GM19463 (cell line): ENCODE results near the gene CPA1.
"Not testable (repeated sequence)": the region's sequence is repeated elsewhere in the genome, so short reads cannot be mapped to it uniquely, and the experiment has no call there.

Source experiments
- ATAC-seq: cut with Tn5 transposase; IDR thresholded peaks from one replicate; pipeline ENCODE4 v1.9.1; 2021; ENCODE audit warnings: mild to moderate bottlenecking, moderate library complexity; ENCODE audit not compliant: unreplicated experiment

Gene CPA1

GRCh38 chr7:130371046-130371445 is 9.2 kb upstream of the CPA1 start:
- ATAC-seq = no peak

- no peak for ATAC-seq
Measured at GRCh38 chr7:130372402-130373165, 7.7 kb upstream of the CPA1 start.

DNA sequence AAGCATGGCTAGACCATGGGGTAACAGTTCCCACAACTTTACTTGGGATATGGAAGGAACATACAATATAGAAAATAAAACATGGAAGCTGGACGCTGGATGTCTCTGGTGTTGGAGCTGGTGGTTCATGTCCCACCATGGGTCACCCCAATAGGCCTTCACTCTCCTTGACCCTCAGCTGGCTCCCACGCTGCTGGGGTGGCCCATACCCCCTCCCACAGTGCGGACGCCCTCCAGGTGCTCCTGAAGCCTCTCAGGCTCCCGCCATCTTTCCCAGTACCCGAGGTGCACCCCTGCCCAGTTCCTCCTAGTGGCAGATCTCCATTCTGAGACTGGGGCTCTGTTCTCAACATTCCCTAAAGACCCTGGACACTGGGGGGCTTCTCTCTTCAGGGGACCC is 5.8 kb upstream of the CPA1 start:
- no peak for ATAC-seq

DNA sequence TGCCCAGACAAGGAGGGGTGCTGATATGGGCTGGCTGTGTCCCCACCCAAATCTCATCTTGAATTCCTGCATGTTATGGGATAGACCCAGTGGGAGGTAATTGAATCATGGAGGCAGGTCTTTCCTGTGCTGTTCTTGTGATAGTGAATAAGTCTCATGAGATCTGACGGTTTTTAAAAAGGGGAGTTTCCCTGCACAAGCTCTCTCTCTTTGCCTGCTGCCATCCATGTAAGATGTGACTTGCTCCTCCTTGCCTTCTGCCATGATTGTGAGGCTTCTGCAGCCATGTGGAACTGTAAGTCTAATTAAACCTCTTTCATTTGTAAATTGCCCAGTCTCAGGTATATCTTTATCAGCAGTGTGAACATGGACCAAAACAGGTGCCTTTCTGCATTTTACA is 3.8 kb upstream of the CPA1 start:
- not testable (repeated sequence) for ATAC-seq

DNA sequence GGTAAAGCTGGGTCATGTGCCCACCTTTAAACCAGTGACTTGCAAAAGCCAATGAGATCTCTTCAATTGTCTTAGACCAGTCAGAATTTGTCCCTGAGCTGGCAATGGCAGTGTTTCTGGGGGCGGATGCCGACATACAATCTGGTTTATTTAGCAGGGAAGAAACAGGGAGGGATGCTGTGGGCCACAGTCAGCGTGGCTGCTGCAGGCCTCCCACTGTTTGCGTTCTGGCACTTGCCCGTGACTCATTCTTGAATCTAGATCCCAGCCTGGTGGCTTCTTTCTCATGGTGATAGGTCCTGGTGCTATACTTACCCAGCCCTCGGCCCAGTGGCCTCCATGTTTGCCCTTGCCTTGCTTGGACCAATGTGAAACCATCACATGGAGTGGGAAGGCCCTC is 3.1 kb upstream of the CPA1 start:
- ATAC-seq = no peak

- ATAC-seq = no peak
Measured at GRCh38 chr7:130379019-130379418, 1.3 kb upstream of the CPA1 start.

DNA sequence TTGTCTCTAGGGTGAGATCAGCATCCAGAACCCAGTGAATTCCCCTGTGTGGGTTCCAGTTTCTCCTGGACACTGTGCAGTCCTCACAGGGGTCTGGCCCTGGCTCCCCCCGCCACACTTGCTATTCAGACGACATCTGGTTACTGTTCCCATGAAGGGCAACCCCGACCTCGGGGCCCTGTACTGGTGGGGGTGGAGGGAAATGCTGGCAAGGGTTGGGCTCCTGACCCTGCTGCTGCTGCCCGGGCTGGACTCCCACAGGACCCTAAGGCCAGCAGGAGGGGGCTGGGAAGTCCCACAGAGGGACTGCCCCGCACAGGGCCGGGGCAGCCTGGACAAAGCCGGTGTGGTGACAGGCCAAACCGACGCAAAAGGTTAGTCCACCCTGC is 768 bp upstream of the CPA1 start:
- ATAC-seq = no peak

DNA sequence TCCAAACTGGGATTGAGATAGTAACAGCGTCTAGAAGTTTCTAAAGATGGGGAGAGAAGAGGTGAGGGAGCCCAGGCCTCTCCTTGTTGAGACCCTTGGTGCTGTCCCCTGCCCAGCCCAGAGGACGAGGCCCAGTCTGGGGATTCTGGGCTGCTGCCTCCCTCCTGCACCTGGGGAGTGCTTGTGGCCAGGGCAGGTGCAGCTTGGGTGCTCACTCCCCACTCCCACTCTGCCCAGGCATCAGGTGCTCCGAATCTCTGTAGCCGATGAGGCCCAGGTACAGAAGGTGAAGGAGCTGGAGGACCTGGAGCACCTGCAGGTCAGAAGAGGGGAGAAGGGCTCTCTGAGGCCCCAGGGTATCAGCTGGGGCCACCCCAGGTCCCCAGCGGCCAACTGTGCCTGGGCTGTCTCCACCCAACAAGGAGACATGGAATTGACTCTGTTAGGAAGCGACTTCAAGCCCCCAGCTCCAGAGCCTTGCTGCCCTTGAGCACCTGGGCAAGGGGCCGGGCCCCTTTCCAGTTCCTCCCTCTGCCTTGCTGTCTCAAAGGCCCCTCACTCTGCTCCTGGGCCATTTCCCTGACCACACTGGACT is 664 bp downstream of the CPA1 start:
- ATAC-seq = no peak

GRCh38 chr7:130381468-130382312 is 1.4 kb downstream of the CPA1 start:
- ATAC-seq = no peak

GRCh38 chr7:130383187-130383980 is 3.1 kb downstream of the CPA1 start:
- no peak for ATAC-seq

- no peak for ATAC-seq
Measured at GRCh38 chr7:130384371-130384801, 4.1 kb downstream of the CPA1 start.

DNA sequence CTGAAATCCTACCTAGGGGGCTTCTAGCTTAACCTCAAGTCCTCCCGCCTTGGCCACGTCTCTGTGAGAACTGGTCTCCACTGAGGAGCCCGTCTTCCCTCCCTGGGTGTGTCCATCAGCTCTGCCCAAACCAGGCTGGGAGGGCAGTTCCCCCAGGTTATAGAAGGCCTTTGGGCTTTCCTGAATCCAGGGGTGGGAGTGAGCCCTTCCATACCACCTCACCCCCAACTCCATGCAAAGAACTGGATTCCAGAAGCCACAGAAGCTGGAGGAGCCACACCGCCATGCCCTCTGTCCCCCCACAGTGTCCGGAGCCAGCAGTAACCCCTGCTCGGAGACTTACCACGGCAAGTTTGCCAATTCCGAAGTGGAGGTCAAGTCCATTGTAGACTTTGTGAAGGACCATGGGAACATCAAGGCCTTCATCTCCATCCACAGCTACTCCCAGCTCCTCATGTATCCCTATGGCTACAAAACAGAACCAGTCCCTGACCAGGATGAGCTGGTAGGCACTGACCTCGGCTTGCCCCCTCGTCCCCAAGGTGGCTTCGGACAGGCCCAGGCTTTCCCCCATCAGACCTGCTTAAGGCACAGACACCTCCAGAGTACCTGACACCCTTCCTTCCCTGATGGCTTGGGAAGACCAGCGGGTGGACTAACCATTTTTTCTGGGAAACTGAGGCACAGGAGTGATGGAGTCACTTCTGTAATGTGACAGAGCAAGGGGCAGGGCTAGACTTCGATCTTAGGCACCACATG is 4.7 kb downstream of the CPA1 start:
- ATAC-seq = no peak

DNA sequence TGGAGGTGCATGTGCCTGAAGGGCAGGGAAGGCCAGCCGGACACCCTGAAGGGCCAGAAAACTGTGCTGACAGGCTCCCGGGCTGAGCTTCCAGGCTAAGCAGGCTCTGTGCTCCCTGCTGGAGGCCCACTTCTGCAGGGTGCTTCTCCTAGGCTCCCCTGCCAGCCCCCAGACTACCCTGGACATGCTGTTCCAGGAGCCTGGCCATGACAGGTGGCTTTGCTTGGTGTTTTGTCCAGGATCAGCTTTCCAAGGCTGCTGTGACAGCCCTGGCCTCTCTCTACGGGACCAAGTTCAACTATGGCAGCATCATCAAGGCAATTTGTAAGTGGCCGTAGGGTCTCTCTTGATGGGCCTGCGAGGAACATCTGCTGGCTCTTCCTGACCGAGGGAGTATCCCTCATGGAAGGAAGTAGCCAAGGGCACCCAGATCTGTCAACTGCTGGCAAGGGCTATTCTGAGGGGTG is 5.3 kb downstream of the CPA1 start:
- no peak for ATAC-seq

GRCh38 chr7:130386876-130387275 is 6.6 kb downstream of the CPA1 start:
- no peak for ATAC-seq

DNA sequence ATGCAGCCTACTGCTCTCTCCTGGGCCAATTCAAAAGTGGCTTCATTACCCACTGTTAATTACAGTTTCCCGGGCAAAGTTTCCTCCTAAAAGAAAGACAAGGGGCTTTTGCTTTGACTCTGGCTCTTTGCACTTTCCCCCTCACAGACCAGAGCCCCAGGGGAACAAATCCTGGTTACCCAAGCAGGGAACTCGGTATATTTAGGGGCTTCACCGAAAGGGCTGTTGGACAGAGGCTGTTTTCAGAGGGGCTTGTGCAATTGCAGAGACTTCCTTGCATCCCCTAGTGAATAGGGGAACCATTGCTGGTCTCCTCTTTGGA is 7.0 kb downstream of the CPA1 start:
- no peak for ATAC-seq

GRCh38 chr7:130387628-130388403 is 7.5 kb downstream of the CPA1 start:
- no peak for ATAC-seq

GRCh38 chr7:130388671-130389070 is 8.4 kb downstream of the CPA1 start:
- no peak for ATAC-seq

- no peak for ATAC-seq
Measured at GRCh38 chr7:130390486-130390885, 10.2 kb downstream of the CPA1 start.

GRCh38 chr7:130393101-130393561 is 12.8 kb downstream of the CPA1 start:
- ATAC-seq = no peak
